ENCODE results near the gene RRAGC.

RRAGC gene

GRCh38 chr1:38806090-38806489, 53.5 kb downstream of the RRAGC start:
- no peak for TF ChIP-seq CTCF (IDR thresholded peaks at IDR 0.05)

- TF ChIP-seq CTCF (IDR thresholded peaks at IDR 0.05), result no peak
Observed at GRCh38 chr1:38805036-38805435, 54.5 kb downstream of the RRAGC start.

GRCh38 chr1:38804062-38804886, 55.3 kb downstream of the RRAGC start:
- TF ChIP-seq CTCF (IDR thresholded peaks at IDR 0.05), result no peak

- TF ChIP-seq CTCF (IDR thresholded peaks at IDR 0.05), result no peak
Observed at GRCh38 chr1:38803647-38804046, 55.9 kb downstream of the RRAGC start.

- TF ChIP-seq CTCF (IDR thresholded peaks at IDR 0.05), result no peak
Observed at GRCh38 chr1:38800720-38801671, 58.6 kb downstream of the RRAGC start.

GRCh38 chr1:38793299-38793698, 66.3 kb downstream of the RRAGC start:
- TF ChIP-seq CTCF (IDR thresholded peaks at IDR 0.05), result no peak

- no peak for TF ChIP-seq CTCF (IDR thresholded peaks at IDR 0.05)
Observed at GRCh38 chr1:38791892-38792291, 67.7 kb downstream of the RRAGC start.
